Upper lobe of right lung (tissue), 1 donor: ENCODE results near the gene ANKDD1B. TPM values are rescaled to one million over a fixed set of nuclear protein-coding genes. Genes with fewer than 3 reads are reported as not detected.

Source experiments
- ATAC-seq: fragments of 200-7000 bp; cut with Tn5 transposase; one replicate; pipeline ENCODE4 v1.9.1; 2020; ENCODE audit warnings: mild to moderate bottlenecking, moderate library complexity
- DNase-seq: peaks from one replicate; pipeline ENCODE4 v3.0.0-alpha.2; 2020
- H3K27ac ChIP-seq: fragments of 200-600 bp; one replicate; pipeline ENCODE4 v1.8.0; 2022
- H3K27me3 ChIP-seq: fragments of 200-600 bp; one replicate; pipeline ENCODE4 v1.8.0; 2022; ENCODE audit warnings: mild to moderate bottlenecking
- H3K36me3 ChIP-seq: fragments of 200-600 bp; one replicate; pipeline ENCODE4 v1.8.0; 2022
- H3K4me1 ChIP-seq: fragments of 200-600 bp; one replicate; pipeline ENCODE4 v1.8.0; 2022
- H3K4me3 ChIP-seq: fragments of 200-600 bp; one replicate; pipeline ENCODE4 v1.8.0; 2022; ENCODE audit warnings: mild to moderate bottlenecking
- H3K9me3 ChIP-seq: fragments of 200-600 bp; one replicate; pipeline ENCODE4 v1.8.0; 2022
- CTCF ChIP-seq: fragments of 200-600 bp; IDR thresholded peaks from one replicate; pipeline ENCODE4 v1.8.0; 2022; ENCODE audit warnings: antibody characterized with exemption
- intact Hi-C: fragments of 100-400 bp; cut with DNase I; formaldehyde crosslinking; loops from one replicate; pipeline ENCODE4 v1.11.0; 2022
- total RNA-seq: library from RNA; stranded (reverse); fragmentation: NEBNext Ultra II Directional; extraction: Animal tissue kit (Norgen Biotek cat#: 25700); gene quantifications from one replicate; pipeline ENCODE4 v1.2.1, GENCODE V29; 2021
- donor health status: DM: no; HTN: yes; CAD: no; lungs with severe emphysema.

ANKDD1B gene
- total RNA-seq, 1 donor from 2014 or later, result 3.7 TPM

DNA sequence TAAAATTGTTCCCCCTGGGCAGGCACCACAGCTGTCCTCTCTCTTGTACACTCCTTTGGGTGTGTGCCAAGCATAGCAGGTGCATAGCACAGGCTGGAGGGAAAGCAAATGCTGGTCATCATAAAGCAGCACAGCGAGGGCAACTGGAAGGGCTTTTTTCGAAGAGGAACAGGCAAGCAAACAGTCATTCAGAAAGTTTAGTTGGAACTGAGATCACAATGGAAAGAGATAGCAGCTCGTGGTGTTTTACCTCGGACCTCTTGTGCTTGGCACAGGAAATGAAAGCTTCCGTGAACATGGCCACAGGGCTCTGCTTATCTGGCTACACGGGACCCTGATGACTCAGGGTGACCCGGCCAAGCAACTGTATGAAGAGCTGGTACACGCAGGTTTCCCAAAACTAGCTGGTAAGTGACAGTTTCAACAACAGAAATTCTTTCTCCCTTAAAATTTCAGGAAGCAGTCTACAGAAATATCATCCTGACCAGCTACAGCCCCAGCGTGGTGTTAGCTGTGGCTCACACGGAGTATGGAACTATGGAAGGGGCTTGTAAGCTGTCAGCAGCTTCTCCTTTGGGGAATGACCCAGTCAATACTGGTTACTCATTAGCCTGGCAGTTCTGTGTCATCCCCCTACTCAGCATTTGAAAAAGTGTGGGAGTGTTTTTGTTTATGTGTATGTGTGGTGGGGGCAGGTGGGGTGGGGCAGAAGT is 57.9 kb downstream of the ANKDD1B start:
- no peaks in the 10 kb centered on the region for H3K36me3 ChIP-seq
- intact Hi-C loops, result no loop called here
- no peak for TF ChIP-seq CTCF
- H3K27ac ChIP-seq, result no peak overlapping the region
- no peaks in the 10 kb centered on the region for H3K9me3 ChIP-seq
- H3K27me3 ChIP-seq, result no peaks in the 10 kb centered on the region
- no peaks in the 10 kb centered on the region for H3K4me1 ChIP-seq
- H3K4me3 ChIP-seq, result peak overlapping the region; percentile 18
- peak; percentile 73 for ATAC-seq
- no peak for DNase-seq

- TF ChIP-seq CTCF, result no peak
- no peak overlapping the region for H3K27ac ChIP-seq
- ATAC-seq, result no peak
- intact Hi-C loops, result no loop called here
- H3K4me1 ChIP-seq, result no peaks in the 10 kb centered on the region
- H3K4me3 ChIP-seq, result no peak overlapping the region
- DNase-seq, result no peak
- H3K27me3 ChIP-seq, result no peaks in the 10 kb centered on the region
- H3K36me3 ChIP-seq, result no peaks in the 10 kb centered on the region
- no peaks in the 10 kb centered on the region for H3K9me3 ChIP-seq
These were observed 59.3 kb downstream of the ANKDD1B start for GRCh38 chr5:75670577-75670976.

- no peak for DNase-seq
- no peaks in the 10 kb centered on the region for H3K9me3 ChIP-seq
- no peaks in the 10 kb centered on the region for H3K36me3 ChIP-seq
- no peaks in the 10 kb centered on the region for H3K27me3 ChIP-seq
- no peak for TF ChIP-seq CTCF
- H3K4me1 ChIP-seq, result no peaks in the 10 kb centered on the region
- no peak overlapping the region for H3K27ac ChIP-seq
- ATAC-seq, result no peak
- H3K4me3 ChIP-seq, result no peak overlapping the region
- intact Hi-C loops, result no loop called here
These were observed 60.3 kb downstream of the ANKDD1B start for GRCh38 chr5:75671506-75671905.

DNA sequence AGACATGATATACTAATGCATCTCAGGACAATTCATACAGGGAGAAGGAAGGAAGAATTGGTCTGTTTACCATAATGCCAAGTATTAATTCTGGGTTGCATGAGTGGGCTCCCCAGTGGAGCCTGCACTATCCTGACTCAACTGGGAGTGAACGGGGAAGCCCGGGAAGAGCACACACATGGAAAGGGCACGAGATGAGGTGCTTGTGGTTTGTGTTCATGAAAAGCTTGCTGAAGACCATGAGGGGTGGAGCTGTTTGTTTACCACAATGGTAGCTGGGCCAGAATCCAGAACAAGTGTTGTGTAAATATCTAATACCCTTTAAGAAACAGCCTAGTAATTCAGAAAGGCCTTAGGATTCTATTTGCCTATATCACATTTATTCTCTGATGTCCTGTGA is 61.4 kb downstream of the ANKDD1B start:
- peak; percentile 21 for ATAC-seq
- Histone ChIP-seq H3K4me1 (no peaks in the 10 kb centered on the region), H3K27ac (no peak overlapping the region), H3K36me3 (no peaks in the 10 kb centered on the region), H3K27me3 (no peaks in the 10 kb centered on the region), H3K9me3 (no peaks in the 10 kb centered on the region), H3K4me3 (no peak overlapping the region)
- intact Hi-C loops, result no loop called here
- no peak for DNase-seq
- TF ChIP-seq CTCF, result no peak

GRCh38 chr5:75675783-75676182 is 64.5 kb downstream of the ANKDD1B start:
- DNase-seq, result no peak
- Histone ChIP-seq H3K27me3 (no peaks in the 10 kb centered on the region), H3K9me3 (no peaks in the 10 kb centered on the region), H3K4me3 (no peak overlapping the region), H3K36me3 (no peaks in the 10 kb centered on the region), H3K27ac (no peak overlapping the region), H3K4me1 (no peaks in the 10 kb centered on the region)
- TF ChIP-seq CTCF, result no peak
- no peak for ATAC-seq
- intact Hi-C loops, result no loop called here

DNA sequence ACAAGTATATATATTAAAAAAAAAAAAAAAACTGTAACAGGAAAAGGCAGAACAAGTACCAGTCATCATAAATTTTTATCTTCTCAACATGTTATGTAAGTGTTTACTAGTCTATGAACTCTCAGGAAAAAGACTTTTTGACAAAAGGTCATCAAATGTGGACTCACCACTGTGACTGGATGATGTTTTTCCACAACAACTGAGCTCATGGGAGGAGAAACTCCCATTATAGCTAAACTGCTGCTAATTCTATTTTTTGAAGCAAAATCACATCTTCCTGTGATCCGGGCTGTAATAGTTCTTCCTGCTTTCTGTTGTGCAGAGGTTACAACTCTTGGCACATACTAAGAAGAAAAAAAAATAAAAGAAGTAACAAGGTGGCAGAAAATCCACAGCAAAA is 66.4 kb downstream of the ANKDD1B start:
- Histone ChIP-seq H3K9me3 (no peaks in the 10 kb centered on the region), H3K36me3 (no peaks in the 10 kb centered on the region), H3K4me1 (no peaks in the 10 kb centered on the region), H3K27ac (no peak overlapping the region), H3K27me3 (no peaks in the 10 kb centered on the region), H3K4me3 (no peak overlapping the region)
- DNase-seq (no peak), ATAC-seq (no peak)
- no peak for TF ChIP-seq CTCF
- intact Hi-C loops, result no loop called here
